K562 (cell line): ENCODE data around the gene CTNNBL1. TPM values are rescaled to one million over a fixed set of nuclear protein-coding genes. Genes with fewer than 3 reads are reported as not detected.
A peak's percentile ranks its signal among the peaks of the same experiment; 100 is the strongest.

Experiments
- ATAC-seq: fragments of 200-7000 bp; cut with Tn5 transposase; 3 replicates; pipeline ENCODE4 v1.9.1; 2020; ENCODE audit warnings: moderate library complexity
- BruUV-seq: library from RNA; stranded (reverse); fragments of 400-500 nt; replicated peaks from 2 replicates; lab custom pipeline; 2021; lab: Mats Ljungman, UMichigan
- CTCF ChIA-PET: fragments of 300-600 bp; formaldehyde crosslinking; extraction: SDS; loops from one replicate; lab custom pipeline; 2021; ENCODE audit warnings: low intra/inter-chr PET ratio; lab: Yijun Ruan, JAX
- POLR2A ChIA-PET: fragments of 300-600, 350-650 bp; sonication (Branson Sonifier 250); formaldehyde crosslinking; extraction: SDS; loops from one replicate; lab custom pipeline; 2021; ENCODE audit warnings: antibody characterized with exemption, inconsistent platforms; lab: Yijun Ruan, JAX
- DNase-seq, 4 experiments: peaks; one replicate each; pipeline versions ENCODE4 v3.0.0 to v3.0.0-alpha.2; 2011 to 2018; ENCODE audit warnings: low spot score in 3 of 4, mixed read lengths in 3 of 4; ENCODE audit errors: extremely low read depth in 1 of 4
- FAIRE-seq: peaks from 2 replicates; lab custom pipeline; 2011; peaks lifted over from hg19 to GRCh38; lab: Jason Lieb, UNC
- H2AFZ ChIP-seq: 2 replicates; pipeline ENCODE4 v1.6.0; 2011; ENCODE audit warnings: low read depth, low read length, control low read depth, inconsistent platforms
- H3K27ac ChIP-seq: fragments of 200-600 bp; 3 replicates; pipeline ENCODE4 v1.8.0; 2011; ENCODE audit warnings: low read depth, mild to moderate bottlenecking, control low read depth, inconsistent platforms, low read length, moderate library complexity, mixed read lengths; ENCODE audit errors: extremely low read depth
- H3K27me3 ChIP-seq, 2 experiments: fragments of 300-600 bp in 1 of 2; 2 replicates in 1 of 2; 3 replicates in 1 of 2; pipeline versions ENCODE4 v1.6.0 to v1.8.0; 2011; ENCODE audit warnings: inconsistent platforms in 2 of 2, low read length in 2 of 2, mild to moderate bottlenecking in 1 of 2, mixed read lengths in 1 of 2, moderate library complexity in 1 of 2; ENCODE audit not compliant: control insufficient read depth in 2 of 2, insufficient read depth in 2 of 2
- H3K36me3 ChIP-seq: fragments of 300-600 bp; 3 replicates; pipeline ENCODE4 v1.8.0; 2011; ENCODE audit warnings: mild to moderate bottlenecking, low read length, inconsistent platforms; ENCODE audit not compliant: control insufficient read depth, insufficient read depth
- H3K4me1 ChIP-seq, 2 experiments: fragments of 200-600 bp in 1 of 2; replicated peaks in 1 of 2; 2 replicates in 1 of 2; 3 replicates in 1 of 2; pipeline versions ENCODE4 v1.5.1 to v1.8.0; 2011; ENCODE audit warnings: inconsistent platforms in 2 of 2, low read length in 2 of 2, mild to moderate bottlenecking in 1 of 2, mixed read lengths in 1 of 2, moderate library complexity in 1 of 2; ENCODE audit not compliant: control insufficient read depth in 2 of 2, insufficient read depth in 2 of 2
- H3K4me2 ChIP-seq: 2 replicates; pipeline ENCODE4 v1.6.1; 2011; ENCODE audit warnings: low read length, control low read depth, inconsistent platforms, mixed read lengths; ENCODE audit not compliant: insufficient read depth
- H3K4me3 ChIP-seq: fragments of 200-600 bp; sonication (generic), shearing (Covaris generic); 2 replicates; pipeline ENCODE4 v1.5.1; 2016; ENCODE audit warnings: control low read depth, inconsistent platforms
- H3K79me2 ChIP-seq: fragments of 200-600 bp; 3 replicates; pipeline ENCODE4 v1.8.0; 2011; ENCODE audit warnings: low read length, inconsistent platforms; ENCODE audit not compliant: control insufficient read depth, insufficient read depth
- H3K9ac ChIP-seq, 2 experiments: 2 replicates each; pipeline versions ENCODE4 v1.6.0 to v1.6.1; 2011; ENCODE audit warnings: low read depth in 2 of 2, low read length in 2 of 2, control low read depth in 1 of 2, inconsistent platforms in 1 of 2, mild to moderate bottlenecking in 1 of 2, mixed read lengths in 1 of 2; ENCODE audit not compliant: insufficient read depth in 1 of 2
- H3K9me1 ChIP-seq: one replicate; pipeline ENCODE4 v1.6.0; 2011; ENCODE audit warnings: inconsistent platforms, mild to moderate bottlenecking, low read length, moderate library complexity; ENCODE audit not compliant: control insufficient read depth, insufficient read depth
- H3K9me3 ChIP-seq: replicated peaks from 2 replicates; pipeline ENCODE4 v1.5.1; 2011; ENCODE audit warnings: low read depth, low read length, inconsistent platforms; ENCODE audit not compliant: control insufficient read depth, insufficient read depth
- H4K20me1 ChIP-seq: replicated peaks from 2 replicates; pipeline ENCODE4 v1.6.1; 2011; ENCODE audit warnings: low read length, inconsistent platforms, mixed read lengths; ENCODE audit not compliant: control insufficient read depth, insufficient read depth
- JUN ChIP-seq, 2 experiments: sonication (generic) in 1 of 2; formaldehyde crosslinking in 1 of 2; IDR thresholded peaks; 2 replicates each; pipeline versions ENCODE4 v1.6.1 to v1.8.0; 2012 to 2022; ENCODE audit warnings: borderline replicate concordance in 2 of 2, mild to moderate bottlenecking in 2 of 2, improper control_type of control experiment in 1 of 2, low read depth in 1 of 2, low read length in 1 of 2, missing genetic modification reagents in 1 of 2
- RAD21 ChIP-seq, 2 experiments: fragments of 250-450 bp in 1 of 2; fragments of 450-650 bp in 1 of 2; sonication (Bioruptor Pico) in 1 of 2; formaldehyde crosslinking in 1 of 2; IDR thresholded peaks in 1 of 2; conservative IDR thresholded peaks in 1 of 2; 2 replicates each; pipeline versions ENCODE4 v1.4.0 to v1.8.0; 2020 to 2022; ENCODE audit warnings: mild to moderate bottlenecking in 2 of 2, moderate library complexity in 1 of 2
- ZBTB2 ChIP-seq: fragments of 450-650 bp; IDR thresholded peaks from 2 replicates; pipeline ENCODE4 v1.6.1; 2016; ENCODE audit warnings: antibody characterized with exemption
- ZNF263 ChIP-seq: sonication (generic); formaldehyde crosslinking; IDR thresholded peaks from 2 replicates; pipeline ENCODE4 v1.8.0; 2022; ENCODE audit warnings: mild to moderate bottlenecking, missing genetic modification reagents, borderline replicate concordance
- ZNF3 ChIP-seq: fragments of 250-450 bp; sonication (Bioruptor Pico); IDR thresholded peaks from 2 replicates; pipeline ENCODE4 v1.5.0; 2021; ENCODE audit warnings: mild to moderate bottlenecking, moderate library complexity
- ZNF512 ChIP-seq: IDR thresholded peaks from 2 replicates; pipeline ENCODE4 v1.6.1; 2016; ENCODE audit warnings: missing genetic modification characterization, missing compliant biosample characterization
- ZNF518B ChIP-seq: fragments of 250-450 bp; sonication (Bioruptor Pico); IDR thresholded peaks from 2 replicates; pipeline ENCODE4 v1.5.0; 2021; ENCODE audit warnings: mild to moderate bottlenecking, moderate library complexity
- ZNF57 ChIP-seq: fragments of 450-650 bp; formaldehyde crosslinking; IDR thresholded peaks from 2 replicates; pipeline ENCODE4 v1.4.0; 2020; ENCODE audit warnings: mild to moderate bottlenecking, moderate library complexity
- WGBS: fragments of 100-300 bp; shearing (Covaris generic); methylation state at CpG from one replicate; pipeline ENCODE4 v1.1.6; 2016; ENCODE audit warnings: low coverage, mixed read lengths; ENCODE audit not compliant: insufficient coverage; ENCODE audit errors: missing lambda C conversion rate; 5-methylcytosine and 5-hydroxymethylcytosine counted together
- in situ Hi-C: fragments of 300-500 bp; cut with MboI; formaldehyde crosslinking; loops from 4 replicates; pipeline ENCODE4 v1.15.0; 2018; ENCODE audit warnings: inconsistent platforms, mixed read lengths
- intact Hi-C: fragments of 100-400 bp; cut with micrococcal nuclease; formaldehyde crosslinking; loops from 2 replicates; pipeline ENCODE4 v1.14.2; 2022
- polyA plus RNA-seq, 8 experiments: library from polyadenylated mRNA; depleted of rRNA in 4 of 8; stranded (reverse) in 5 of 8; unstranded in 3 of 8; fragments of >200 nt; fragmentation: Nextera tagmentation in 2 of 8; fragmentation: Illumina TruSeq in 1 of 8; extraction: Ambion mirVana in 2 of 8; extraction: Trizol in 1 of 8; gene quantifications; 2 replicates each; pipeline versions ENCODE4 v1.2.1 to v1.2.3, GENCODE V29; 2011 to 2014; ENCODE audit warnings: inconsistent platforms in 1 of 8, missing spikeins in 1 of 8
- total RNA-seq, 7 experiments: library from RNA; depleted of rRNA in 6 of 7; stranded (reverse); fragments of >200 nt in 6 of 7; fragmentation: Illumina TruSeq in 2 of 7; extraction: Trizol in 2 of 7; gene quantifications; 2 replicates each; pipeline versions ENCODE4 v1.2.1 to v1.2.3, GENCODE V29; 2011 to 2021; ENCODE audit warnings: low replicate concordance in 1 of 7

Gene CTNNBL1
- total and polyA plus RNA-seq, 9 of the 15 experiments (the other 6 are each of a cell fraction or from before 2014, with no cell fraction given), result 32.4 to 85.6 (median 43.6) TPM

- TF ChIP-seq ZNF57 (CRISPR knock-in tag) (no peak), ZNF518B (no peak), JUN (IDR thresholded peaks at IDR 0.05; ENCODE audit: borderline replicate concordance, low read depth, low read length) (no peak), JUN (CRISPR knock-in tag; IDR thresholded peaks at IDR 0.05; ENCODE audit: borderline replicate concordance) (no peak), ZNF263 (CRISPR knock-in tag) (no peak)
Measured at GRCh38 chr20:37749620-37750403, 56.0 kb downstream of the CTNNBL1 start (continued).

GRCh38 chr20:37755665-37756064, 61.8 kb downstream of the CTNNBL1 start:
- Histone ChIP-seq H3K27ac (no peak overlapping the region), H3K36me3 (peaks cover 2% of the 10 kb centered on the region; the same call in 2 of the 3 replicates), H3K4me2 (no peak overlapping the region), H3K4me1 (no peaks in the 10 kb centered on the region), H3K27me3 (no peaks in the 10 kb centered on the region), H3K9me1 (no peaks in the 10 kb centered on the region), H3K9me3 (no peaks in the 10 kb centered on the region), H3K79me2 (no peaks in the 10 kb centered on the region), H3K9ac (no peak overlapping the region), H4K20me1 (no peaks in the 10 kb centered on the region), H3K4me3 (no peak overlapping the region), H2AFZ (no peak overlapping the region)
- 57% methylated on average over 3 of the region's 3 CpGs for WGBS
- ATAC-seq, result peak; percentile 73
- ChIA-PET POLR2A (interaction anchor here (0.6 to 1.3 kb wide), 3 partner anchors 27 to 680 kb away, joined by 3 to 6 read pairs (median 3); partner anchors contain the start of gene SNHG17), CTCF (no interaction called here)
- in situ Hi-C loops, result no loop called here
- FAIRE-seq, result no peak
- peak in 2 of 4 experiments; percentile 14 to 17 for DNase-seq
- intact Hi-C loops, result loop anchor here (1.0 kb wide), 1 partner anchor 142 kb away; no protein-coding TSS in a partner anchor
- BruUV-seq, result no TSS peak
- TF ChIP-seq RAD21 (CRISPR knock-in tag; conservative IDR thresholded peaks at IDR 0.05 in 1 of 2, IDR thresholded peaks at IDR 0.05 in 1 of 2) (peak in 1 of 2 experiments; percentile 55; a peak in 3 of 4 replicates), ZBTB2 (no peak), ZNF512 (tag) (0 out of 2 replicates have a peak, but pooled peaks have one; percentile 34), ZNF3 (CRISPR knock-in tag) (no peak)
